Transverse colon (tissue), 4 donors: Measurements from ENCODE around the gene SH2B2. TPM values are rescaled to one million over a fixed set of nuclear protein-coding genes. Genes with fewer than 3 reads are reported as not detected.

Experiments used
- DNase-seq: peaks from one replicate; pipeline ENCODE4 v3.0.0-alpha.2; 2019
- H3K27ac ChIP-seq, 4 donors: fragments of 200-600 bp; sonication (generic); 2 replicates each; pipeline ENCODE4 v1.5.1; 2016 to 2018; ENCODE audit warnings: inconsistent platforms in 4 of 4
- H3K27me3 ChIP-seq: fragments of 200-600 bp; sonication (generic); 2 replicates; pipeline ENCODE4 v1.5.1; 2017; ENCODE audit warnings: inconsistent platforms
- H3K36me3 ChIP-seq, 4 donors: fragments of 200-600 bp; sonication (generic); 2 replicates each; pipeline ENCODE4 v1.5.1; 2017 to 2019; ENCODE audit warnings: inconsistent platforms in 4 of 4
- H3K4me1 ChIP-seq, 4 donors: fragments of 200-600 bp; sonication (generic); 2 replicates each; pipeline ENCODE4 v1.5.1; 2017 to 2020; ENCODE audit warnings: inconsistent platforms in 4 of 4
- H3K4me3 ChIP-seq, 4 donors: fragments of 200-600 bp; sonication (generic); 1 replicate in 1 of 4; 2 replicates in 3 of 4; pipeline versions ENCODE4 v1.5.1 to v1.6.1; 2017 to 2019; ENCODE audit warnings: inconsistent platforms in 4 of 4
- H3K9me3 ChIP-seq, 2 donors: fragments of 200-600 bp; sonication (generic); 2 replicates each; pipeline ENCODE4 v1.5.1; 2017 to 2019; ENCODE audit warnings: inconsistent platforms in 2 of 2
- CTCF ChIP-seq, 5 experiments: fragments of 200-600 bp in 3 of 5; fragments of 450-650 bp in 2 of 5; sonication (generic) in 3 of 5; IDR thresholded peaks; 1 replicate in 2 of 5; 2 replicates in 3 of 5; pipeline ENCODE4 v1.5.1; 2016 to 2017; ENCODE audit warnings: antibody characterized with exemption in 5 of 5, inconsistent platforms in 3 of 5, mild to moderate bottlenecking in 2 of 5, moderate library complexity in 1 of 5
- EP300 ChIP-seq: sonication (generic); formaldehyde crosslinking; IDR thresholded peaks from one replicate; pipeline ENCODE4 v1.6.1; 2017; ENCODE audit warnings: antibody characterized with exemption, low read depth
- POLR2A ChIP-seq: fragments of 450-650 bp; IDR thresholded peaks from one replicate; pipeline ENCODE4 v1.6.1; 2016; ENCODE audit warnings: antibody characterized with exemption, mild to moderate bottlenecking, moderate library complexity
- POLR2AphosphoS5 ChIP-seq, 3 donors: sonication (generic); formaldehyde crosslinking; IDR thresholded peaks; one replicate each; pipeline ENCODE4 v1.6.1; 2016; ENCODE audit warnings: antibody characterized with exemption in 3 of 3
- WGBS, 2 donors: methylation state at CpG; one replicate each; pipeline ENCODE4 v1.1.5; 2018; ENCODE audit warnings: low coverage in 1 of 2; 5-methylcytosine and 5-hydroxymethylcytosine counted together
- in situ Hi-C, 4 donors: fragments of 200-750 bp; cut with MboI; loops; one replicate each; pipeline versions ENCODE4 v1.15.0 to v1.15.1; 2017; ENCODE audit warnings: low sequenced_read_pairs in 3 of 4, low pct_ligation_motif_present in 1 of 4, low pct_unique_long_range_greater_than_20kb in 1 of 4
- intact Hi-C: fragments of 100-400 bp; cut with DNase I; formaldehyde crosslinking; loops from one replicate; pipeline ENCODE4 v1.15.1; 2023; ENCODE audit warnings: low total_unique reads
- total RNA-seq, 4 donors: library from RNA; depleted of rRNA; stranded (reverse); fragments of >200 nt; gene quantifications; one replicate each; pipeline ENCODE4 v1.1.0, GENCODE V29; 2016

SH2B2 gene
- total RNA-seq, 4 donors from 2014 or later = 2.0 to 7.6 (median 2.2) TPM; not detected in 1

GRCh38 chr7:102275123-102275703 is 11.5 kb upstream of the SH2B2 start:
- WGBS, 2 donors = 91% methylated on average over 10 of the region's 10 CpGs; no CpG with 5 or more reads in 1 of the 2 donors
- Histone ChIP-seq H3K27ac (no peak overlapping the region), H3K4me3 (no peak overlapping the region), H3K9me3 (no peaks in the 10 kb centered on the region), H3K4me1 (peaks cover 0 to 11% (median 2%) of the 10 kb centered on the region in 4 donors), H3K36me3 (no peaks in the 10 kb centered on the region), H3K27me3 (no peaks in the 10 kb centered on the region)
- no peak for TF ChIP-seq POLR2AphosphoS5 (IDR thresholded peaks at IDR 0.05)
- TF ChIP-seq CTCF (IDR thresholded peaks at IDR 0.05) = no peak
- TF ChIP-seq EP300 = no peak
- no peak for TF ChIP-seq POLR2A
- DNase-seq = no peak
- intact Hi-C loops (no loop called here), in situ Hi-C loops (loop anchor here (5.0 to 10.0 kb wide), 2 partner anchors 117 to 730 kb away; no protein-coding TSS in a partner anchor)

DNA sequence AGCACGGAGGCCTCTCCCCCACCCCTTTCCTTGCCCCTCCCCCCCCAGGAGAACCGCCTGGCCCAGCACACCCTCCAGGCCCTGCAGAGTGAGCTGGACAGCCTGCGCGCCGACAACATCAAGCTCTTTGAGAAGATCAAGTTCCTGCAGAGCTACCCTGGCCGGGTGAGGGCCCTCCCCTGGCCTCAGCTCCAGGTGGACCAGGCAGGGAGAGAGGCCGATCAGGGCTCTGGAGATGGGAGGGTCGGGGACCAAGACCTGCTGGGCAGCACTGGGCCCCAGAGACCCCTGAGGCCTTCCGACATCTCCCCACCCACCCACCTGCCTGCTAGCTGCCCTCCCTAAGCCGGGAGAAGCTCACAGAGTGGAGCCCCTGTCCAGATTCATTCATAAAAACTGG is 8.8 kb upstream of the SH2B2 start:
- DNase-seq = no peak
- 89% methylated on average over 10 of the region's 10 CpGs; no CpG with 5 or more reads in 1 of the 2 donors for WGBS, 2 donors
- in situ Hi-C loops = loop anchor here (5.0 to 10.0 kb wide), 2 partner anchors 114 to 733 kb away; no protein-coding TSS in a partner anchor
- H3K4me3 ChIP-seq = no peak overlapping the region
- no peaks in the 10 kb centered on the region for H3K27me3 ChIP-seq
- intact Hi-C loops = no loop called here
- peaks cover 0 to 5% (median 2%) of the 10 kb centered on the region in 4 donors for H3K4me1 ChIP-seq
- TF ChIP-seq POLR2AphosphoS5 (IDR thresholded peaks at IDR 0.05) (no peak), POLR2A (no peak), EP300 (no peak), CTCF (IDR thresholded peaks at IDR 0.05) (no peak)
- H3K27ac ChIP-seq = no peak overlapping the region
- H3K36me3 ChIP-seq = no peaks in the 10 kb centered on the region
- no peaks in the 10 kb centered on the region for H3K9me3 ChIP-seq

DNA sequence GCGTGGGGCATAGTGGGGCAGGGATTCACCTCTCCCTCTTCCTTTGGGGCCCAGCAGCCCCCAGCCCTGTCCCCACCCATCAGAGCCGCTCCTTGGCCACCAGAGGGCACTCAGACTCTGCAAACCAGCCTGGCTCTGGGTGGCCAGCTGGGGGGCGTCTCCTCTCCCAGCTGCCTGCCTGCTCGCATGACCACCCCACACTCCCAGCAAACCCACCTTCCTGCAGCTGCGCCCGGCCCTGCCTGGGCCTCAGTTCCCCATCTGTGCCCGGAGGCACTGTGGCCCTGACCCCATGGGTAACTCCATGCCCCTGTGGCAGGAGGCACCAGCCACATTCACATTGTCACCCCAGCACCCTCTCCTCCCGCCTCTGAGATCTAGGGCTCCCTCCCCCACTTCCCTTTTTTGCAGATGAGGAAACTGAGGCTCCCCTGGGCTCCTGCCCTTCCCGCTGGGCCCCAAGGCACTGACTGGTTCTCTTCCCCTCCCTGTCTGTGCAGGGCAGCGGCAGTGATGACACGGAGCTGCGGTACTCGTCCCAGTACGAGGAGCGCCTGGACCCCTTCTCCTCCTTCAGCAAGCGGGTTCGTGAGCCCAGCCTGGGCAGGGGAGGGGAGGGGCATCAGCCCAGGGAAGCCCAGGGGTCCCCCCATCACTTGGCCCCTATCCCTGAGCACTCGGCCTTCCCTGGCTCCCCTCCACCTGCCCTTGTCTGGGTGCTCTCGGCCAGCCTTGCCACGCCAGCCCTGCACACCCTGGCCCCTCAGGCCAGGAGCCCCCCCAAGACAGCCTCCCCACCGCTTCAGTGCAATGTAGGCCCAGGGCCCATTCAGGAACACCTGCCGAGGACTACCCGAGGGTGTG is 6.9 kb upstream of the SH2B2 start:
- Histone ChIP-seq H3K27ac (no peak overlapping the region), H3K36me3 (no peaks in the 10 kb centered on the region), H3K4me1 (peaks cover 0 to 4% (median 0%) of the 10 kb centered on the region in 4 donors), H3K27me3 (no peaks in the 10 kb centered on the region), H3K4me3 (no peak overlapping the region), H3K9me3 (no peaks in the 10 kb centered on the region)
- 50% methylated on average over 23 of the region's 23 CpGs; no CpG with 5 or more reads in 1 of the 2 donors for WGBS, 2 donors
- TF ChIP-seq CTCF (IDR thresholded peaks at IDR 0.05) (peak; percentile 71 to 77 (median 75)), EP300 (no peak), POLR2AphosphoS5 (IDR thresholded peaks at IDR 0.05) (no peak), POLR2A (no peak)
- in situ Hi-C loops = loop anchor here (5.0 to 10.0 kb wide), 3 partner anchors 113 to 735 kb away; partner anchors contain the start of gene PRKRIP1 (in 2 of the 4)
- DNase-seq = peak; percentile 50
- intact Hi-C loops = loop anchor here (2.0 kb wide), 1 partner anchor 111 kb away; no protein-coding TSS in a partner anchor

GRCh38 chr7:102280521-102280920 is 6.1 kb upstream of the SH2B2 start:
- TF ChIP-seq POLR2AphosphoS5 (IDR thresholded peaks at IDR 0.05) (no peak), CTCF (IDR thresholded peaks at IDR 0.05) (no peak), EP300 (no peak), POLR2A (no peak)
- no peak for DNase-seq
- intact Hi-C loops = loop anchor here (2.0 kb wide), 1 partner anchor 110 kb away; no protein-coding TSS in a partner anchor
- WGBS, 2 donors = 82% methylated on average over 5 of the region's 5 CpGs; no CpG with 5 or more reads in 1 of the 2 donors
- peaks cover 0 to 10% (median 3%) of the 10 kb centered on the region in 4 donors for H3K4me1 ChIP-seq
- no peaks in the 10 kb centered on the region for H3K27me3 ChIP-seq
- H3K4me3 ChIP-seq = no peak overlapping the region
- no peaks in the 10 kb centered on the region for H3K9me3 ChIP-seq
- H3K27ac ChIP-seq = no peak overlapping the region
- H3K36me3 ChIP-seq = no peaks in the 10 kb centered on the region
- in situ Hi-C loops = loop anchor here in 2 of 4 donors (10.0 kb wide), 1 partner anchor 114 kb away; the partner anchor contains the start of gene PRKRIP1 (in 2 of the 2)
